ENCODE data around the gene SH3BP4. TPM values are rescaled to one million over a fixed set of nuclear protein-coding genes. Genes with fewer than 3 reads are reported as not detected.

Gene SH3BP4
- total RNA-seq, 1 donor from 2014 or later = 1.1 TPM

- Mint-ChIP-seq H3K27ac (no peak overlapping the region), H3K4me1 (no peaks in the 10 kb centered on the region), H3K9me3 (no peaks in the 10 kb centered on the region), H3K27me3 (no peaks in the 10 kb centered on the region), H3K4me3 (no peak overlapping the region), H3K36me3 (ENCODE audit: low read depth) (no peaks in the 10 kb centered on the region)
- CTCF ChIA-PET = no interaction called here
- DNase-seq (no peak), ATAC-seq (ENCODE audit: low read depth) (no peak)
- TF ChIP-seq CTCF (IDR thresholded peaks at IDR 0.05) = no peak
- intact Hi-C loops (cut with micrococcal nuclease) = no loop called here
- POLR2A ChIA-PET = no interaction called here
Observed at GRCh38 chr2:234999740-235000425, 48.1 kb downstream of the SH3BP4 start.

GRCh38 chr2:235000426-235001236, 48.8 kb downstream of the SH3BP4 start:
- H3K4me3 Mint-ChIP-seq = no peak overlapping the region
- TF ChIP-seq CTCF (IDR thresholded peaks at IDR 0.05) = no peak
- no peak for DNase-seq
- no peaks in the 10 kb centered on the region for H3K4me1 Mint-ChIP-seq
- no peak for ATAC-seq (ENCODE audit: low read depth)
- ChIA-PET CTCF (no interaction called here), POLR2A (no interaction called here)
- H3K27me3 Mint-ChIP-seq = no peaks in the 10 kb centered on the region
- no peaks in the 10 kb centered on the region for H3K36me3 Mint-ChIP-seq (ENCODE audit: low read depth)
- H3K9me3 Mint-ChIP-seq = no peaks in the 10 kb centered on the region
- intact Hi-C loops (cut with micrococcal nuclease) = no loop called here
- H3K27ac Mint-ChIP-seq = no peak overlapping the region

GRCh38 chr2:235001237-235002133, 49.7 kb downstream of the SH3BP4 start:
- intact Hi-C loops (cut with micrococcal nuclease) = no loop called here
- TF ChIP-seq CTCF (IDR thresholded peaks at IDR 0.05) = no peak
- Mint-ChIP-seq H3K4me3 (no peak overlapping the region), H3K27me3 (no peaks in the 10 kb centered on the region), H3K27ac (no peak overlapping the region), H3K36me3 (ENCODE audit: low read depth) (no peaks in the 10 kb centered on the region), H3K4me1 (no peaks in the 10 kb centered on the region), H3K9me3 (no peaks in the 10 kb centered on the region)
- ATAC-seq (ENCODE audit: low read depth) = no peak
- ChIA-PET POLR2A (no interaction called here), CTCF (no interaction called here)
- no peak for DNase-seq

GRCh38 chr2:235002198-235003095, 50.6 kb downstream of the SH3BP4 start:
- no peak for DNase-seq
- no peak for ATAC-seq (ENCODE audit: low read depth)
- ChIA-PET POLR2A (no interaction called here), CTCF (interaction anchor here (0.6 kb wide), 1 partner anchor 15 kb away, joined by 3 read pairs; no protein-coding TSS in a partner anchor)
- Mint-ChIP-seq H3K9me3 (no peaks in the 10 kb centered on the region), H3K4me3 (no peak overlapping the region), H3K27me3 (no peaks in the 10 kb centered on the region), H3K4me1 (no peaks in the 10 kb centered on the region), H3K27ac (no peak overlapping the region), H3K36me3 (ENCODE audit: low read depth) (no peaks in the 10 kb centered on the region)
- intact Hi-C loops (cut with micrococcal nuclease) = no loop called here
- no peak for TF ChIP-seq CTCF (IDR thresholded peaks at IDR 0.05)

Measured in activated B cell treated with CpG ODN at 0.5 μM for 24 hours (primary cell).